AG04450 (cell line): Measurements from ENCODE around the gene AUNIP. TPM values are rescaled to one million over a fixed set of nuclear protein-coding genes. Genes with fewer than 3 reads are reported as not detected.
"Not testable (repeated sequence)": the region's sequence is repeated elsewhere in the genome, so short reads cannot be mapped to it uniquely, and the experiment has no call there.

Source experiments
- CTCF ChIA-PET: fragments of 300-600, 350-600 bp; formaldehyde crosslinking; extraction: SDS; loops from one replicate; lab custom pipeline; 2022; ENCODE audit warnings: antibody characterized with exemption, inconsistent platforms; lab: Charles Lee
- POLR2A ChIA-PET: fragments of 350-600 bp; formaldehyde crosslinking; extraction: SDS; loops from one replicate; lab custom pipeline; 2021; ENCODE audit warnings: antibody characterized with exemption, inconsistent platforms; lab: Yijun Ruan, JAX
- DNase-seq: peaks from one replicate; pipeline ENCODE4 v3.0.0-alpha.2; 2011; ENCODE audit warnings: low read depth, low spot score
- H3K27ac ChIP-seq: one replicate; pipeline ENCODE4 v1.5.1; 2012; ENCODE audit warnings: low read depth, low read length, control low read depth
- H3K27me3 ChIP-seq: one replicate; pipeline ENCODE4 v1.6.0; 2012; ENCODE audit warnings: low read length; ENCODE audit not compliant: control insufficient read depth, insufficient read depth
- H3K4me3 ChIP-seq: 2 replicates; pipeline ENCODE4 v1.5.1; 2011; ENCODE audit warnings: mild to moderate bottlenecking, low read depth, low read length, control low read depth
- H3K9me3 ChIP-seq: 2 replicates; pipeline ENCODE4 v1.5.1; 2012; ENCODE audit warnings: low read length; ENCODE audit not compliant: control insufficient read depth, insufficient read depth
- polyA plus RNA-seq: library from polyadenylated mRNA; depleted of rRNA; stranded (reverse); fragments of >200 nt; gene quantifications from 2 replicates; pipeline ENCODE4 v1.2.3, GENCODE V29; 2011
- TF ChIP-seq, protein P1 (sequence below): IDR thresholded peaks from 2 replicates; pipeline ENCODE4 v1.5.1; 2011; ENCODE audit warnings: low read depth, low read length, control low read depth, inconsistent platforms

Gene AUNIP
- polyA plus RNA-seq, 1 experiment, result 0.97 TPM

DNA sequence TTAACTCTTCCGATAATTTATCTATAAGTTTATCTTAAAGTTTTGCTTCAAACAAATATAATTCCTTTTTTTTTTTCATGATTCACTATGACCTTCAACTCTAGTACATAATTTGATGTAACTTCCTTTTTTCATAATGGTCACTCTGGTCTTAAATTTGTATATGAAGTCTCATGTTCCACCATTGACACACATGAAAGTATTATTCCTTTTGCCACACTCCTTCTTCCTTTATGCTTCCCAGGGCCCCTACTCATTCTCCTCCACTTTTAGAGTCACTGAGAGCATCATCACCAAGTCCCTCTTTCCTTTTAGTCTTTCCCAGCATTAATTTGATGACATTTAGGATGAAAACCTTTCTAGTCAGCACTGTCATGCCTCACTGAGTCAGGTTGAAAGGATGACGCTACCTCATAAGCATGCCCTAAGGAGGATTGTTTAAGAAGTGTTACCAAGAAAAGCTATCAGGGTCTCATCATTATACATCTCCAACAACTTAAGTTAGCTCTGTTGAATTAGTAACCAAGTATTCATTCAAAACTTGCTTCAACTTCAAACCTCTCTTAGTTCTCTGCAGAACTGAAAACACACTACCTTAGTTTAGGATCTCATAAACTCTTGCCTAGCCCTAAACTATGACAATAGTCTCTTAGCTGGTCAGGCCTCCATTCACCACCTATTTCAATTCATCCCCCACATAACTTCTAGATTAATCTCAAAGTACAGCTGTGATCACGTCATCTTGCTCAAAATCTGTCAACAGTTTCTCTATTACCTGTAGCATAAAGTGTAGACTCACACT is 14.5 kb downstream of the AUNIP start:
- H3K4me3 ChIP-seq, result no peak overlapping the region
- no peak for DNase-seq
- TF ChIP-seq, protein P1, sequence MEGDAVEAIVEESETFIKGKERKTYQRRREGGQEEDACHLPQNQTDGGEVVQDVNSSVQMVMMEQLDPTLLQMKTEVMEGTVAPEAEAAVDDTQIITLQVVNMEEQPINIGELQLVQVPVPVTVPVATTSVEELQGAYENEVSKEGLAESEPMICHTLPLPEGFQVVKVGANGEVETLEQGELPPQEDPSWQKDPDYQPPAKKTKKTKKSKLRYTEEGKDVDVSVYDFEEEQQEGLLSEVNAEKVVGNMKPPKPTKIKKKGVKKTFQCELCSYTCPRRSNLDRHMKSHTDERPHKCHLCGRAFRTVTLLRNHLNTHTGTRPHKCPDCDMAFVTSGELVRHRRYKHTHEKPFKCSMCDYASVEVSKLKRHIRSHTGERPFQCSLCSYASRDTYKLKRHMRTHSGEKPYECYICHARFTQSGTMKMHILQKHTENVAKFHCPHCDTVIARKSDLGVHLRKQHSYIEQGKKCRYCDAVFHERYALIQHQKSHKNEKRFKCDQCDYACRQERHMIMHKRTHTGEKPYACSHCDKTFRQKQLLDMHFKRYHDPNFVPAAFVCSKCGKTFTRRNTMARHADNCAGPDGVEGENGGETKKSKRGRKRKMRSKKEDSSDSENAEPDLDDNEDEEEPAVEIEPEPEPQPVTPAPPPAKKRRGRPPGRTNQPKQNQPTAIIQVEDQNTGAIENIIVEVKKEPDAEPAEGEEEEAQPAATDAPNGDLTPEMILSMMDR, result no peak
- ChIA-PET CTCF (no interaction called here), POLR2A (no interaction called here)
- H3K27me3 ChIP-seq, result no peaks in the 10 kb centered on the region
- H3K27ac ChIP-seq, result no peak overlapping the region
- no peaks in the 10 kb centered on the region for H3K9me3 ChIP-seq

DNA sequence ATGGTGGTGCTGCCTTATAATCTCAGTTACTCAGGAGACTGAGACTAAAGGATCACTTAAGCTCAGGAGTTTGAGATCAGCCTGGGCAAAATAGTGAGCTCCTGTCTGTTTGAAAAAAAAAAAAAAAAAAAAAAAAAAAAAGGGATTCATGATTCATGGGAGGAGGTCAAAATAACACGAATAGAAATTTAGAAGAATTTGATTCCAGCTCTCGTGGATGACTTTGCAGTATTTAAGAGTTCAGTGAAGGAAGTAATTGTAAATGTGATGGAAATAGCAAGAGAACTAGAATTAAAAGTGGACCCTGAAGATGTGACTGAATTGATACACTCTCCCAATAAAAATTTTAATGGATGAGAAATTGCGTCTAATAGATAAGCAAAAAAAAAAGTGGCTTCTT is 15.8 kb downstream of the AUNIP start:
- POLR2A ChIA-PET, result no interaction called here
- H3K9me3 ChIP-seq, result no peaks in the 10 kb centered on the region
- TF ChIP-seq, protein P1, result no peak
- no peak overlapping the region for H3K4me3 ChIP-seq
- no peaks in the 10 kb centered on the region for H3K27me3 ChIP-seq
- H3K27ac ChIP-seq, result no peak overlapping the region
- DNase-seq, result no peak
- CTCF ChIA-PET, result interaction anchor here (0.6 to 0.9 kb wide), 2 partner anchors 15 to 52 kb away, joined by 3 to 5 read pairs; no protein-coding TSS in a partner anchor

DNA sequence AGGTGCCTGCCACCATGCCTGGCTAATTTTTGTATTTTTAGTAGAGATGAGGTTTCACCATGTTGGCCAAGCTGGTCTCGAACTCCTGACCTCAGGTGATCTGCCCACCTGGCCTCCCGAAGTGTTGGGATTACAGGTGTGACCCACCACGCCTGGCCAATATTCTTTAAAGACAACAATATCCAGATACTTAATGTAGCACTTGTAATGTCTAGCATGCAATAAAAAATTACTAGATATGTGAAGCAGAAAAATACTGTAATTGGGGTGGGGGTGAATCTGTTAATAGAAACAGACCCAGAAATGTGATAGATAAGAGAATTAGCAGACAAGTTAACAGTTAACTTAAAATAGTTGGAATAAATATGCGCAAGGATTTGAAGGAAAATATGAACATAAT is 19.4 kb downstream of the AUNIP start:
- H3K27ac ChIP-seq, DNase-seq, POLR2A ChIA-PET, H3K4me3 ChIP-seq, H3K9me3 ChIP-seq, CTCF ChIA-PET, H3K27me3 ChIP-seq: not testable (repeated sequence)

DNA sequence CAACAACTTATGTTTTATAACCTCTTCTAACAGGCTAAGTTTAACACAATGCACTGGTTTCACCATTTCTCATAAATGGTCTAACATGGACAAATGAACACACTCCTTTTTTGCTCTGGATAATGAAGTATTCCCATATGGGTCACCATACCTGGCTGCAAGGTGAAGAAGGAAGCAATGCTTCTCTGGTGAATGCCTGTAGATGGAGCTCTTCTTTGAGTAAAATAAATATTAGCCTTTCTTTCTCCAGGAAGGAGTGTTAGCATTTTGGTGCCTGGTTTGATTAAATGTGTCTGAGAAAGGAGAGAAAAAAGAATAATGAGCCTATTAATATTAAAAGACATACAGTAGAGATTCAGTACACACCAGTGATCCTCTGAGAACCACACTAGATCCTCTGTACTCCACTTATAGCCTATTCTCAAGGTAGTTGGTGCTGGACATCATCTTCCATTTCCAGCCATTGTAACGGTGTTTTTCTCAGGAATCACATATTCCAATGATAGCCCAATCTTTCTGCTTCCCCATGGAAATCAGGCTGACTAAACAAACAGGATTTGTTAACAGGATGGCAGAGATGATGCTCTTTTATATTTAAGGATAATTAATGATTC is 21.9 kb downstream of the AUNIP start:
- no peaks in the 10 kb centered on the region for H3K27me3 ChIP-seq
- no peaks in the 10 kb centered on the region for H3K9me3 ChIP-seq
- POLR2A ChIA-PET, result no interaction called here
- DNase-seq, result no peak
- TF ChIP-seq, protein P1, result peak; percentile 49
- H3K4me3 ChIP-seq, result no peak overlapping the region
- CTCF ChIA-PET, result interaction anchor here (1.0 kb wide), 1 partner anchor 160 kb away, joined by 4 read pairs; the partner anchor contains the start of gene PAFAH2
- no peak overlapping the region for H3K27ac ChIP-seq

DNA sequence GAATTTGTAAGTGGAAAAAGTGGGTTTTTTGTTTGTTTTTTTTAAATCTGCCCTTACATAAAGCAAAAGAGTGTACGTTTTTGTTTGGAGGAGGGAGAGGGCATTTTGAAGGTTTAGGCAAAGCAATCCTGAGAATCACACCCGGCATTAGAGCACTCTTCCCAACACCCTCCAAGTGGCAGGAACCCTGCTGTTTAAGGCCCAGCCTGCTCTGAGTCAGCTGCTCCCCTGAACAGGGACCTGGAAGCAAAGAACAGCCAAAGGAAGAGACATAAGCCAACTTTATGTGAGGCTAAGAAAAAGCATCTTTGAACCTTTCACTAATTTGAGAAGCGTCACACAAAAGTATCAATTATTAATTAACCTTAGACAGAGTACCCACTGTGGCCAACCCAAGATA is 22.6 kb downstream of the AUNIP start:
- H3K27me3 ChIP-seq, result no peaks in the 10 kb centered on the region
- POLR2A ChIA-PET, result no interaction called here
- no peak for DNase-seq
- CTCF ChIA-PET, result interaction anchor here (1.0 kb wide), 1 partner anchor 161 kb away, joined by 4 read pairs; the partner anchor contains the start of gene PAFAH2
- no peak overlapping the region for H3K27ac ChIP-seq
- no peak overlapping the region for H3K4me3 ChIP-seq
- TF ChIP-seq, protein P1, result no peak
- no peaks in the 10 kb centered on the region for H3K9me3 ChIP-seq
